Left renal pelvis (tissue), 4 donors: ENCODE data around the gene THOC6. TPM values are rescaled to one million over a fixed set of nuclear protein-coding genes. Genes with fewer than 3 reads are reported as not detected.
"Not testable (repeated sequence)": the region's sequence is repeated elsewhere in the genome, so short reads cannot be mapped to it uniquely, and the experiment has no call there.

ENCODE experiments used
- DNase-seq, 4 donors: peaks; one replicate each; pipeline ENCODE4 v3.0.0-alpha.2; 2013; ENCODE audit warnings: low read depth in 4 of 4, low spot score in 3 of 4
- polyA plus RNA-seq, 4 donors: library from polyadenylated mRNA; unstranded; fragments of 120-200 nt; gene quantifications; one replicate each; pipeline ENCODE4 v1.2.1, GENCODE V29; 2013; ENCODE audit not compliant: insufficient read length in 4 of 4

THOC6 gene
- polyA plus RNA-seq, 4 donors: 22.9 to 36.2 (median 28.0) TPM

DNA sequence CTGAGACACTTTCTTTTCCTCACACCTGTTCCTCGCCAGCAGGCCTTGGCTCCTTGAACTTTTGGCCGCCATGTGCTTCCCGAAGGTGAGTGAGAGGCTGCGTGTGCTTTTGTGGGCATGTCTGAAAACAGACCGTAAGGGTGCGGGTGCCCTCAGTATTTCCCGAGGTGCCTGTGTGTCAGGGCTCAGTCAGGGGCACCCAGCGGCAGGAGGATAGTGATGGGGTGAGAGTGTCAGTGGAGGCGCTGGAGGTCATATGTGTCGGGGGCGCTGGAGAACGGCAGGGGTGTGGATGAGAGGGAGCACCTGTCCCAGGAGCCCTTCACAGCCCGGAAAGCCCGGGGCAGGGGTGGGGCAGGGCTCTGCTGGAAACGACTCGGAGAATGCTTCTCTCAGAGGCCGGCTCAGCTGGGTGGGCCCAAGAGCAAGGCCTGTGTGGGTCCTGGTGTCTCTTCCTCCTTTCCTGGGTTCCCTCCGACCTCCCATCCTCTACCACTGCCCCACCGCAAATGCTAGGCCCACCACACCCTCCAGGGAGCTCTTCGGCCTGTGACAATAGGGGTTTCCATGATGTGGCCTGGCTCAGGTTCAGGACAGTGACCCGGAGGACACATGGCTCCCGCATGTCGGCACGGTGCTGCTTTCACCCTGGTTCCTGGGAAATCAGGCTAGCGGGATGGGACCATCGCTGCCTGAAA lies 42.1 kb downstream of the THOC6 start:
- DNase-seq: no peak

DNA sequence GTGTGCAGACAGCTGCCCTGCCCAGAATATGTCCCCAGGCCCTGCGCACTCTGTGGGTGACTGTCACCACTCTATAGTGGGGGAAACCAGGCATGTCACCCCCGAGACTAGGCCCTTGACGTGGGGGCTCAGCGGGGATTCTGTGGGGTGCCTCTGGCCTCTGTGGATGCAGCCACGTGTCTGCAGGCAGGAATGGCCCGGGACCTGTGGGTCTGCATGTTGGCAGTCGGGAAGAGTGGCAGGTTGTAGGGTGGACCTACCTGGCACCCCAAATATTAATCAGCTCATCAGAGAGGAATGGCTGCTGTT lies 42.6 kb downstream of the THOC6 start:
- no peak for DNase-seq

DNA sequence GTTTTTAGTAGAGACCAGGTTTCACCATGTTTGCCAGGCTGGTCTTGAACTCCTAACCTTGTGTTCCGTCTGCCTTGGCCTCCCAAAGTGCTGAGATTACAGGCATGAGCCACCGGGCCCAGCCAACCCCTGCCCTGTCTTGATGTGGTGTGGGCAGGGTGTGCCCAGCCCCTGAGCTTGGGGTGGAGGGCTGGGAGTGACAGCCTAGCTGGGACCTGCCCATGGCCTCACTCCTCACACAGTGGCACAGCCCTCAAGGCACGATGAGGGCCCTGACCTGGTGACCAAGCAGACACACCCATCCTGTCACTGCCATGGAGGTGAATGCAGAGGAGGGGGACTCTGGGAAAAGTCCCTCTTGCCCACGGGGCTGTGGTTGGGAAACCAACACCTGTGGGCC lies 44.7 kb downstream of the THOC6 start:
- no peak for DNase-seq

DNA sequence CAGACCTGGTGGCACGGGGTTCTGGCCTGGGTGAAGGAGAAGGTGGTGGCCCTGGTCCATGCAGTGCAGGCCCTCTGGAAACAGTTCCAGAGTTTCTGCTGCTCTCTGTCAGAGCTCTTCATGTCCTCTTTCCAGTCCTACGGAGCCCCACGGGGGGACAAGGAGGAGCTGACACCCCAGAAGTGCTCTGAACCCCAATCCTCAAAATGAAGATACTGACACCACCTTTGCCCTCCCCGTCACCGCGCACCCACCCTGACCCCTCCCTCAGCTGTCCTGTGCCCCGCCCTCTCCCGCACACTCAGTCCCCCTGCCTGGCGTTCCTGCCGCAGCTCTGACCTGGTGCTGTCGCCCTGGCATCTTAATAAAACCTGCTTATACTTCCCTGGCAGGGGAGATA lies 45.3 kb downstream of the THOC6 start:
- DNase-seq: not testable (repeated sequence)

DNA sequence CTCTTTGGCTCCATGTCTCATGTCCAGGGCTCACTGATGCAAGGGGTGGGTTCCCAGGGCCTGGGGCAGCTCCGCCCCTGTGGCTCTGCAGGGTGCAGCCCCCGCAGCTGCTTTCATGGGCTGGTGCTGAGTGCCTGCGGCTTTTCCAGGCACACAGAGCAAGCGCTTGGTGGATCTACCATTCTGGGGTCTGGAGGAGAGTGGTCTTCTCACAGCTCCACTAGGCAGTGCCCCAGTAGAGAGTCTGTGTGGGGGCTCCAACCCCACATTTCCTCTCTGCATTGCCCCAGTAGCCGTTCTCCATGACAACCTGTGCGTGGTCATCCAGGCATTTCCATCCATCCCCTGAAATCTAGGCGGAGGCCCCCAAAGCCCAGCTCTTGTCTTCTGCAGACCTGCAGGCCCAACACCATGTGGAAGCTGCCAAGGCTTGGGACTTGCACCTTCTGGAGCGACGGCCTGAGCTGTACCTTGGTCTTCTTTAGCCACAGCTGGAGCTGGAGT lies 46.8 kb downstream of the THOC6 start:
- DNase-seq: no peak

DNA sequence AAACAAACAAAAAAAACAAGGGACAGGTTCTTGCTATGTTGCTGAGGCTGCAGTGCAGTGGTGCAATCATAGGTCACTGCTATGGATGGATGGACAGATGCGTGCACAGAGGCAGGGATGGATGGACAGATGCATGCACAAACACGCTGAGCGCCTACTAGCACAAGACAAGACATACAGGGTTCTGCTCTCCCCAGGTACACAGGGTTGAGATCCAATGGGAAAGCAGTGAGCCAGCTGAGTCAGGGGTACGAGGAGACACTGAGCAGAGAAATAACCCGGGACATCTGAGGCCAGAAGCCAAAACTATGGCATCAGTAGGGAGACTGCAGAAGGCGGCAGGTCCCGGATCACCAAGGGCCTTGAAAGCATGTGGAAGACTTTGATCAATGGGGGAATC lies 47.8 kb downstream of the THOC6 start:
- DNase-seq: no peak

DNA sequence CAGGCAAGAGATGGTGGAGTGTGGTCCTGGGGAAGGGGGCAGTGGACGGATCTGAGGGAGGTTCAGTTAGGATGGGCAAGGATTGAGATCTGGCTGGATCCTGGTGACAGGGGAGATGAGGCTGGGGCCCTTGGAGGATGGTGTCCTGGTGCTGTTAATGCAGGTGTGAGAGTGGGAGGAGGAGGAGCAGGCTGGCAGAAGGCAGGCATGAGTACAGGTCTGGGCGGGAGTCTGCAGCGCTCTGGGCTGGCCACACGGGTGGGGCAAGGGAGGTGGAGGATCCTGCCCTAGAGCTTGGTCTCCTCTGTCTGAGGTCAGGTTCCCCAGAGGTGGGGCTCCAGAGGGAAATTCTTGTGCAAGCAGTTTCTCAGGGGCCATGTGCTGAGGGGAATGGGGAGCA lies 48.3 kb downstream of the THOC6 start:
- not testable (repeated sequence) for DNase-seq

DNA sequence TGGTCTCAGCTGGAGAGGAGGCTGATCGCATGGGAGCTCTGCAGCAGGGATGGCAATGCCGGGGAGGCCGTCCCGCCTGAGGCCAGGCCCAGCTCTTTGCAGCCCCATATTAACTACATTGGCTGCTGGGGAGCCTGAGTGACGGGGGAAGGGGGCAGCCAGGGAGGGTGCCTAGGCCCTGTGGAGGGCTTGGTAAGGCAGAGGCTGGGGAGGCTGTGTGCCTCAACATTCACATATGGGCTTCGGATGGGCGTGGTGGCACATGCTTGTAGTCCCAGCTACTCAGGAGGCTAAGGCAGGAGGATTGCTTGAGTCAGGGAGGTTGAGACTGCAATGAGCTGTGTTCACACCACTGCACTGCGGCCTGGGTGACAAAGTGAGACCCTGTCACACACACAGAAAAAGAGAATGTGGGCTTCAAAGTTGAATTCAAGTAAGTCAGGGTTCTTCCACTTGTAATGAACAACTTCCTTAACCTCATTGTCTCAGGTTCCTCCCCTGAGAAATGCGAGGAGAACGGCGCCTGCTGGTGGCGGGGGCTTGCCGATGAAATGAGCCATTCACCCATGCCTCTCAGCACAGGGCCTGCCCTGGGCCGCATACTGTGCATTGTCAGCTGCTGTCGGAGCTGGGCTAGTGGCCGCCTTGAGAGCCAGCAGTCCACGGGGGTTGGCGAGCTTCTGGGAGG lies 48.9 kb downstream of the THOC6 start:
- DNase-seq: not testable (repeated sequence)

DNA sequence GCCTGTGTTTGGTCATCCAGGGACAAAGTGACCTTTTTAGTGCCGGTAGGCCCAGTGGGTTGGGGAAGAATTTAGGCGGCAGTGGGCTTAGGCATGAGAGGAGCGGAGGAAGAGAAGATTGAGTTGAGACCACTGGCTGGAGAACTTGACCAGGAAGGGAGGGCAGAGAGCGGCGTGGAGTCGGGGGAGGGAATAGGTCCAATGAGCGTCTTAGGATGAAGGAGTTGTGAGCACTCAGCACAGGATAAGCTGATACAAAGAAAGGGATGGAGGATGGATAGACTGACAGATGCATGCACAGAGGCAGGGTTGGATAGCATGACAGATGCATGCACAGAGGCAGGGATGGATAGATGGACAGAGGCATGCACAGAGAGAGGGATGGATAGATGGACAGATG lies 49.6 kb downstream of the THOC6 start:
- no peak for DNase-seq

DNA sequence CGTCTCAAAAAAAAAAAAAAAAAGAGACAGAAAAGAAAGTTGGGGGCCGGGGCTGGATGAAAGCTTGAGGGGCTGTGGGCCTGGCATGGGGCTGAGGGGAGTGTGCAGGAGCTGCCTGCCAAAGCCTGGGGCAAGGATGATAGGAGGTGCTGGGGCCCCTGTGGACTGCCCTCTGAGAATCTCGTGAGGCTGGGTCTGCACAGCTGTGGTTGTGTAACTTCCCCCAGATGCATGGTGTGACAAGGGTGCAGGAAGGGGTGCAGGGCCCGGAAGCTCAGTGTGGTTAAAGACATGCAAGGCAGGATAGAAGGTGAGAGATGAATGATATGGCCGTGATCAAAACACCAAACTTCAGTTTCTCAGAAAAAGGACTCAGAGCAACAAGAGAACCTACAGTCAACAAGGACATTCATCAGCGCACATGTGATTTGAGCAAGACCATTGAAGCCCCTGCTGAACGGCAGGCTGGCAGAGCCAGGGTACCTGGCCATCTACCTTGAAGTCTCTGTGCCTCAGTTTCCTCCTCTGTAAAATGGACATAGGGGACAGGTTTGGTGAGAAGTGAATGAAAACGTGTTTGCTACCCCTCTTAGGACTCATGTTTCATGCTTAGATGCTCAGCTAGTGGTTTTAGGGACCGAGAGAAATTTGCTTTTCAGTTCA lies 51.2 kb downstream of the THOC6 start:
- no peak for DNase-seq

DNA sequence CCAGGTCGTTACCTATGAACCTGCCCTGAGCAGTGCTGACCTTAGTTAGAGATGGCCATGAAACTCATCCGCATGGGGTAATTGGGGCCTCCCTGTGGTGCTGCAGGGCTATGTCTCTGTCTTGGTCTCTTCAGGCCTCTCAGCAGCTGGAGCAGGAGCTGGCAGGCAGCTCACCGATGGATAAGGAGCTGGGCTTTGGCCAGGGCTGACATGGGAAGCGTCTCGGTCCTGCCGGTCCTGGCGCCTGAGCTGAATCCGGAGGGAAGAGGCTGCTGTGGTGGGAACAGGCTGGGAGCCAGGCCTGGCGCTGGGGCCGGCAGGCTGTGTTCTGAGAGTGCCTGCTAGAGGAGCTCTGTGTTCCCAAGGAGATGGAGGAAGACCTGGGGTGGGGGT lies 51.7 kb downstream of the THOC6 start:
- no peak for DNase-seq

DNA sequence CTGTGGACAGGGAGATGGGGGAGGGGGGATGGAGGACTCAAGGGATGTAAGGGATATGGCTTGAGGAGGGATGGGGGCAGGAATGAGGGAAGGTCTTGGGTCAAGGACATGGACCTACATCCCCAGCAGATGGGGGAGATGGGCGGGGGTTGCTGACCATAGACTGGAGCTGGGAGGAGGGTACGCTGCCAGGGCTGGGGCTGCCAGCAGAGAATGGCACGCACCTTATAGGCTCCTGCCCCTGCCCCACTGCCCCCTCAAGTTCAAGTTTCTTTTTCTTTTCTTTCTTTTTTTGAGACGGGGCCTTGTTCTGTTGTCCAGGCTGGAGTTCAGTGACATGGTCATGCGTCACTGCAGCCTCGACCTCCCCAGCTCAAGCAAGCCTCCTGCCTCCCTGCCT lies 52.1 kb downstream of the THOC6 start:
- not testable (repeated sequence) for DNase-seq

DNA sequence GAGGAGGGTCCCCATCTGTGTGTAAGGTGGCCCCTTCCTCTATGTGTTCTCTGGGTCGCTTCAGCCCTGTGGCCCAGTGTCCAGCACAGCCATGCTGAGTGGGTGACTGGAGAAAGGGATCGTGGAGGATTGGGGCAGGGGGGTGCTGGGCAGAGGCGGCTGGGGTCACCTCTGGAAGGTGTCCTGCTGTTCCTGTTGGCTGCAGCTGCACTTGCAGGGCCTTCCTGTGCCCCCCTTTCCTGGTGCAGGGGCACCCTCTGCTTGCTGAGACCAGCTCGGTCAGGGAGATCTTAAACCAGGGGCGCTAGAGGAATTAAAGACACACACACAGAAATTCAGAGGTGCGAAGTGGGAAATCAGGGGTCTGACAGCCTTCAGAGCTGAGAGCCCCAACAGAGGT lies 52.7 kb downstream of the THOC6 start:
- no peak for DNase-seq

Other genes with a start within 250 kb of the THOC6 start
- 100 to 1,000 TPM; 211 to 300 (median 224) TPM for gene ELOB, start 246.8 kb upstream of the THOC6 start, polyA plus RNA-seq
- under 1 TPM in 3 of 4 donors, not detected in 1; 0.18 to 0.80 (median 0.20) TPM for gene PRSS33, start 236.5 kb upstream of the THOC6 start, polyA plus RNA-seq
- not detected for gene PRSS41, start 225.6 kb upstream of the THOC6 start, polyA plus RNA-seq
- under 1 TPM in 1 of 4 donors, not detected in 3; 0.44 TPM for gene PRSS21, start 206.8 kb upstream of the THOC6 start, polyA plus RNA-seq
- gene ZG16B, start 193.7 kb upstream of the THOC6 start, polyA plus RNA-seq: under 1 TPM in 3 of 4 donors, not detected in 1; 0.42 to 0.50 (median 0.47) TPM
- 10 to 100 TPM in 1 of 4 donors, 1 to 10 TPM in 2, under 1 TPM in 1; 0.35 to 14.5 (median 6.9) TPM for gene PRSS22, start 165.9 kb upstream of the THOC6 start, polyA plus RNA-seq
- 10 to 100 TPM; 21.1 to 30.0 (median 23.1) TPM for gene FLYWCH2, start 140.8 kb upstream of the THOC6 start, polyA plus RNA-seq
- 10 to 100 TPM; 14.9 to 35.3 (median 18.5) TPM for gene FLYWCH1, start 112.1 kb upstream of the THOC6 start, polyA plus RNA-seq
- gene KREMEN2, start 59.8 kb upstream of the THOC6 start, polyA plus RNA-seq: 1 to 10 TPM in 3 of 4 donors, not detected in 1; 1.4 to 2.2 (median 1.4) TPM
- 10 to 100 TPM in 2 of 4 donors, 1 to 10 TPM in 2; 7.0 to 10.8 (median 9.8) TPM for gene PAQR4, start 54.7 kb upstream of the THOC6 start, polyA plus RNA-seq
- 10 to 100 TPM; 13.1 to 26.8 (median 16.5) TPM for gene PKMYT1, start 43.6 kb upstream of the THOC6 start, polyA plus RNA-seq
- gene CLDN9, start 11.1 kb upstream of the THOC6 start, polyA plus RNA-seq: 1 to 10 TPM in 3 of 4 donors, under 1 TPM in 1; 0.87 to 4.7 (median 2.3) TPM
- 10 to 100 TPM in 3 of 4 donors, 1 to 10 TPM in 1; 1.1 to 38.0 (median 32.7) TPM for gene CLDN6, start 5.9 kb upstream of the THOC6 start, polyA plus RNA-seq
- 10 to 100 TPM in 2 of 4 donors, 1 to 10 TPM in 2; 4.4 to 19.3 (median 10.7) TPM for gene TNFRSF12A, start 3.7 kb upstream of the THOC6 start, polyA plus RNA-seq
- gene HCFC1R1, start 93 bp upstream of the THOC6 start, polyA plus RNA-seq: 100 to 1,000 TPM in 1 of 4 donors, 10 to 100 TPM in 3; 61.3 to 102 (median 72.0) TPM
- 1 to 10 TPM in 3 of 4 donors, under 1 TPM in 1; 0.07 to 7.7 (median 2.6) TPM for gene BICDL2, start 12.9 kb downstream of the THOC6 start, polyA plus RNA-seq
- gene MMP25, start 22.5 kb downstream of the THOC6 start, polyA plus RNA-seq: 1 to 10 TPM in 3 of 4 donors, under 1 TPM in 1; 0.67 to 2.7 (median 1.5) TPM
- 10 to 100 TPM; 35.1 to 45.5 (median 36.3) TPM for gene IL32, start 41.6 kb downstream of the THOC6 start, polyA plus RNA-seq
- under 1 TPM in 1 of 4 donors, not detected in 3; 0.20 TPM for gene ZSCAN10, start 75.3 kb downstream of the THOC6 start, polyA plus RNA-seq
- 10 to 100 TPM; 13.1 to 20.6 (median 15.4) TPM for gene ZNF205, start 88.6 kb downstream of the THOC6 start, polyA plus RNA-seq
- gene ZNF213, start 111.0 kb downstream of the THOC6 start, polyA plus RNA-seq: 10 to 100 TPM; 10.1 to 15.9 (median 11.6) TPM
- gene OR1F1, start 164.2 kb downstream of the THOC6 start, polyA plus RNA-seq: not detected
- 10 to 100 TPM; 12.0 to 14.9 (median 13.5) TPM for gene ZNF200, start 211.1 kb downstream of the THOC6 start, polyA plus RNA-seq
- under 1 TPM; 0.22 to 0.47 (median 0.29) TPM for gene MEFV, start 232.6 kb downstream of the THOC6 start, polyA plus RNA-seq